ENCODE results near the gene CNST. TPM values are rescaled to one million over a fixed set of nuclear protein-coding genes. Genes with fewer than 3 reads are reported as not detected.

The CNST gene
- total and polyA plus RNA-seq, 5 donors from 2014 or later = 54.4 to 115 (median 66.6) TPM

DNA sequence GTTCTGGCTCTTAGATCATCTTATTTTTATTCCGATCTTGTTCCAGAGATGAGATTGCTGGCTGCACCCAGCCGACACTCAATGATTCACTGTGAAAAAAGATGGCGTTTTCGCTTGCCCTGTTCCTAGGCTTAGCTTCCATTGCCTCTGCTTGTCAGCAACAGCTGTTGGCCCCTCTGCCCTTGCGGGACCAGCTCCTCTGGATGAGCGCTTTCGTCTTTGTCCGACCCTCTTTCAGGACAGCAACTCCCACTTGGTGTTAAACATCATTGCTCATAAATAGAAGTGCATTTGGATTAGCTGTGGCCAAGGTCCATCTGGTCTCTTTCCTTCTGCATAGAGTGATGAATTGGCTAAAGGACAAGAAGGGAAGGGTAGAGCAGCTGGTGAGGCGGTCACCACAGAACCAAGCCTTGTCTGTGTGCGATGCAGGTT is 114.5 kb downstream of the CNST start:
- H3K9me3 ChIP-seq (ENCODE audit: control insufficient read depth in 2 of 2, low read length in 2 of 2) = no peaks in the 10 kb centered on the region
- no peak overlapping the region for H3K4me3 ChIP-seq (ENCODE audit: low read depth, low read length)
- no peak overlapping the region for H3K27ac Mint-ChIP-seq

DNA sequence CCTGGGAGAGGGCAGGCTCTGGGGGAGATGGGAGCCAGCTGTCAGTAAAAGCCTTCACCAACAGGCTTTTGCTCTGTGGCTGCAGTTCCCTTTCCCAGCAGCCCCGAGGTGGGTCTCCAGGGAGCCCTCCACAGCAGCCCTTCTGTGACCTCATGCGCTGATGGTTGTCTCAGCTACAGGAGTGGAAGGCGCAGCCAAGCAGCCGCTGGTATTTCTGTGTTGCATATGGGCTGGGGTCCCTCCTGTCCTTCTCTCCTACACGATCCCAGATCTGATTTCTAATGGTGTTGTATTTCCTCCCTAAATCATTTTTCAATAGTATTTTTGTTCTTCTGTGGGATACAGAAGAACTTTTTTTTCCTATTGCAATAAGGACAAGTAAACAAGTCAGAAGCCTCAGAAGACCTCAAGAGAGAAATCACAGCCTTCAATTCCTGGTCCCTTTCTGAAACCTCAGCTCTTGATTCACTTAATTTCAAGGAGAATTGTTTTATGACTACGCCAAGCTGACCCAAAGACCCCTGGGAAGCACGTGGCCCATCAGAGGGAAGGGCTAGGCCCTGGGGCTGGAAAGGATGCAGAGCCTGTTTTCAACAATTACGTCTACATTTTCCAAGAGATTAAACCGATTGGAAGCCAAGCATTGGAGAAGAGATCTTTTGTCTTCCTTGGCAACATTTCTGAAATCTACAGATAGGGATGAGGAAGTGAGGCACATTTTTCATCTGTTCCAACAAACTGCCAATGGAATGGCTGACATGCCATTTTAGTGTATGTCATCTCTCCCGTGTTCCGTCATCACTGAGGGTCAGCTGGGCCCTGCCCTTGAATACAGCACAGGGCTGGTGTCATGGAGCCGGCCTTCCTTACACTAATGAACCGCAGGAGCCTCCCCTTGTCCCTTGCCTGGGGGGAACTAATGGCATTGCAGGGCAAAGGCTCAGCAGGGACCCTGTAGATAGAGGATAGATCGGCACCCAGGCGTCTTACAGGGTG is 115.9 kb downstream of the CNST start:
- no peaks in the 10 kb centered on the region for H3K36me3 ChIP-seq (ENCODE audit: control insufficient read depth, insufficient read depth, low read length)
- no peak overlapping the region for H3K4me3 Mint-ChIP-seq
- H3K36me3 Mint-ChIP-seq = peaks cover 15% of the 10 kb centered on the region
- no peaks in the 10 kb centered on the region for H3K4me1 ChIP-seq (ENCODE audit: control insufficient read depth, insufficient read depth, low read length, poor library complexity, severe bottlenecking)
- no peak overlapping the region for H3K4me3 ChIP-seq (ENCODE audit: low read depth, low read length)
- H3K27me3 Mint-ChIP-seq = no peaks in the 10 kb centered on the region
- H3K27me3 ChIP-seq (ENCODE audit: control insufficient read depth, insufficient read depth, low read length) = no peaks in the 10 kb centered on the region
- no peak overlapping the region for H3K27ac ChIP-seq (ENCODE audit: insufficient read depth, low read length, poor library complexity, severe bottlenecking)
- peaks cover 0 to 2% (median 0%) of the 10 kb centered on the region in 7 donors for H3K9me3 Mint-ChIP-seq
- H3K4me1 Mint-ChIP-seq = no peaks in the 10 kb centered on the region
- no peak overlapping the region for H3K27ac Mint-ChIP-seq
- no peak for ATAC-seq (ENCODE audit: low read depth in 2 of 2)
- no peak for DNase-seq
- H3K9me3 ChIP-seq (ENCODE audit: control insufficient read depth in 2 of 2, low read length in 2 of 2) = no peaks in the 10 kb centered on the region

More for the DNA sequence above, 114.5 kb downstream of the CNST start:
- DNase-seq (no peak), ATAC-seq (ENCODE audit: low read depth in 2 of 2) (no peak)
- H3K4me1 Mint-ChIP-seq = no peaks in the 10 kb centered on the region
- Histone ChIP-seq H3K27ac (ENCODE audit: insufficient read depth, low read length, poor library complexity, severe bottlenecking) (no peak overlapping the region), H3K36me3 (ENCODE audit: control insufficient read depth, insufficient read depth, low read length) (no peaks in the 10 kb centered on the region), H3K27me3 (ENCODE audit: control insufficient read depth, insufficient read depth, low read length) (no peaks in the 10 kb centered on the region), H3K4me1 (ENCODE audit: control insufficient read depth, insufficient read depth, low read length, poor library complexity, severe bottlenecking) (no peaks in the 10 kb centered on the region)
- no peaks in the 10 kb centered on the region for H3K27me3 Mint-ChIP-seq
- peaks cover 0 to 2% (median 0%) of the 10 kb centered on the region in 7 donors for H3K9me3 Mint-ChIP-seq
- H3K36me3 Mint-ChIP-seq = peaks cover 15% of the 10 kb centered on the region
- H3K4me3 Mint-ChIP-seq = no peak overlapping the region

DNA sequence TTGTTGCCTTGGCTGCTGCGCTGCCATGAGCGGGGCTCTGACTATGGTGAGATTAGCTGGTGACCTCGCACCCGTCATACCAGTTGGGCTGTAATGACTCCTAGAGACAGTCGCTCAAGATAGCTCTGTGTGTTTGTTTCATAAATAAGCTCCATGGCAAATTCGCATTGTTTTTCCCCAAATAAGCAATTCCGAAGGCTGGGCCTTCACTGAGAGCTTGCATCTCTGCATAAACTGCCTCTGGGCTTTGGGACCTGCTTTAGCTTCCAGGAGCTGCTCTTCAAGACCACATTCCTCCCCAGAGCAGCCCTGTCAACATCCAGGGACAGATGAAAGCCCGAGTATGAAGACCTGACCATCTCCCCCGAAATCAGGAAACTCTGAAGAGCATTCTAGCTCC is 117.3 kb downstream of the CNST start:
- Mint-ChIP-seq H3K4me3 (no peak overlapping the region), H3K9me3 (peaks cover 0 to 2% (median 0%) of the 10 kb centered on the region in 7 donors), H3K4me1 (no peaks in the 10 kb centered on the region), H3K27ac (no peak overlapping the region), H3K27me3 (no peaks in the 10 kb centered on the region), H3K36me3 (peaks cover 15% of the 10 kb centered on the region)
- Histone ChIP-seq H3K27me3 (ENCODE audit: control insufficient read depth, insufficient read depth, low read length) (no peaks in the 10 kb centered on the region), H3K36me3 (ENCODE audit: control insufficient read depth, insufficient read depth, low read length) (no peaks in the 10 kb centered on the region), H3K27ac (ENCODE audit: insufficient read depth, low read length, poor library complexity, severe bottlenecking) (no peak overlapping the region), H3K9me3 (ENCODE audit: control insufficient read depth in 2 of 2, low read length in 2 of 2) (no peaks in the 10 kb centered on the region), H3K4me1 (ENCODE audit: control insufficient read depth, insufficient read depth, low read length, poor library complexity, severe bottlenecking) (no peaks in the 10 kb centered on the region), H3K4me3 (ENCODE audit: low read depth, low read length) (no peak overlapping the region)
- ATAC-seq (ENCODE audit: low read depth in 2 of 2) (no peak), DNase-seq (no peak)

DNA sequence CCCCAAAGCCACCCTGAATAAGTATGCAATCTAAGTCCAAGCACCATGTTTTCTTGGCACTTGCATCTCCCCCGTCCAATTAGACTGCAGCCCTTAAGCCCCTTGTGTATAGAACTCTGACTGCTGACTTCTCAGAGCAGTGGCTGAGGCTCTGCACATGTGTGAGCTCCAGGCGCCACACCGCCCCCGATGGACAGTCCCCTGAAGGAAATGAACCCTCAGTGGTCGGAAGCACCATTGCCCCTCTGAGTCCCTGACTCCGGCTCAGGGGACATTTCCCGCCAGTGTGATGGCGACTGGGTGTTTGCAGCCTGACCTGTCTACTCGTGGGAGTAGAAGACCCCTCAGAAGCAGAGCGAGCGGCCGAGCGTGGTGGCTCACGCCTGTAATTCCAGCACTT is 120.7 kb downstream of the CNST start:
- peak overlapping the region in 1 of 4 donors; percentile 18 for H3K4me3 Mint-ChIP-seq

DNA sequence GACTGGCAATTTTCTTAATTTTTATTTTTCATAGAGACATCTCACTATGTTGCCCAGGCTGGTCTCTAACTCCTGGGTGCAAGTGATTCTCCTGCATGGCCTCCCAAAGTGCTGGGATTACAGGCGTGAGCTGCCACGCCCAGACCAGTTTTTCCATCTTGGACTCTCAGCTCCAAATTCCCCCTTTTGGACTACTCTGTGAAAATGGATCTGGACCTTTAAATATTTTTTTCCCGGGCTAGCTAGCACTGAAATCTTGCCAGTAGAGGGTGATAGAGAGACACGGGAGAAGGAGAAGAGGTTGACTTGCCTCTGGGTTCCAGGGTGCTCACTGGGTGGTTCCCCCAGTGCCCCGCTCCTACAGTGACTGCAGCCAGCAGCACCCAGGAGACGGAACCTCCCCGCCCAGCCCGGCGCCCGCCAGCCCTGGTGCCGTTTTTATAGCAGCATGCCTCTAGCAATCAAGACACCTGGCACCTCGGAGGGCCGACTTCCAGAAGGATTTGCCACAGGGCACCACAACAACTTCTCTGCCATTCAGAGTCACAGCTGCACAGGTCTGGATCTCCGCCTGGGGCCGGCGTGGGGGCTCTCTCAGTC is 123.3 kb downstream of the CNST start:
- Histone ChIP-seq H3K9me3 (ENCODE audit: control insufficient read depth in 2 of 2, low read length in 2 of 2) (no peaks in the 10 kb centered on the region), H3K4me3 (ENCODE audit: low read depth, low read length) (no peak overlapping the region), H3K27ac (ENCODE audit: insufficient read depth, low read length, poor library complexity, severe bottlenecking) (no peak overlapping the region), H3K4me1 (ENCODE audit: control insufficient read depth, insufficient read depth, low read length, poor library complexity, severe bottlenecking) (peaks cover 4% of the 10 kb centered on the region), H3K27me3 (ENCODE audit: control insufficient read depth, insufficient read depth, low read length) (no peaks in the 10 kb centered on the region), H3K36me3 (ENCODE audit: control insufficient read depth, insufficient read depth, low read length) (no peaks in the 10 kb centered on the region)
- Mint-ChIP-seq H3K36me3 (peaks cover 5% of the 10 kb centered on the region), H3K27me3 (no peaks in the 10 kb centered on the region), H3K9me3 (peaks cover 0 to 6% (median 1%) of the 10 kb centered on the region in 7 donors), H3K4me1 (peaks cover 2 to 8% (median 5%) of the 10 kb centered on the region in 4 donors), H3K4me3 (no peak overlapping the region), H3K27ac (no peak overlapping the region)
- DNase-seq (peak; percentile 6 to 70 (median 35)), ATAC-seq (ENCODE audit: low read depth in 2 of 2) (peak; percentile 42 to 70)

More for the DNA sequence above, 120.7 kb downstream of the CNST start:
- no peak for ATAC-seq (ENCODE audit: low read depth in 2 of 2)
- Mint-ChIP-seq H3K36me3 (peaks cover 15% of the 10 kb centered on the region), H3K4me1 (peaks cover 2 to 6% (median 5%) of the 10 kb centered on the region in 4 donors), H3K27me3 (no peaks in the 10 kb centered on the region), H3K27ac (no peak overlapping the region), H3K9me3 (no peaks in the 10 kb centered on the region)
- Histone ChIP-seq H3K9me3 (ENCODE audit: control insufficient read depth in 2 of 2, low read length in 2 of 2) (no peaks in the 10 kb centered on the region), H3K4me3 (ENCODE audit: low read depth, low read length) (no peak overlapping the region), H3K27me3 (ENCODE audit: control insufficient read depth, insufficient read depth, low read length) (no peaks in the 10 kb centered on the region), H3K4me1 (ENCODE audit: control insufficient read depth, insufficient read depth, low read length, poor library complexity, severe bottlenecking) (peaks cover 4% of the 10 kb centered on the region), H3K27ac (ENCODE audit: insufficient read depth, low read length, poor library complexity, severe bottlenecking) (no peak overlapping the region), H3K36me3 (ENCODE audit: control insufficient read depth, insufficient read depth, low read length) (no peaks in the 10 kb centered on the region)
- no peak for DNase-seq

DNA sequence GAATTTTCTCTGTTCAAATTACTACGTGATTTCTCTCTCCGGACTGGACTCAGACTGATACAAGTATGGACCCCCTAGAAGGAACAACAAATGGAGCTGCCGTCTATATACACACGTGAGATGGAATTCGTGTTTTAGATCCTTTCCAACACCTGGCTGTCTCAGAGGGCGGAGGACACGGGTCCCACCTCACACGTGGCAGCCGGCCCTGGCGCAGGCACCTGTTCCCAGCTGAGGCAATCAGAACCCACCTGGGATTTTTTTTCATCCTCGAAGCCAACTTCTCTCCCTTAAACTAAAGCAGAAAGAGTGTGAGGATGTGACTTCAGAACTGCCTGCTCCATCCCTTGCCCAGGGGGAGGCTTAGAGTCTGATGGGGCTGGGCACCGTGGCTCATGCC is 123.8 kb downstream of the CNST start:
- Mint-ChIP-seq H3K27me3 (no peaks in the 10 kb centered on the region), H3K4me1 (peaks cover 2 to 11% (median 5%) of the 10 kb centered on the region in 4 donors), H3K27ac (no peak overlapping the region), H3K4me3 (no peak overlapping the region), H3K9me3 (peaks cover 0 to 6% (median 1%) of the 10 kb centered on the region in 7 donors), H3K36me3 (no peaks in the 10 kb centered on the region)
- no peak overlapping the region for H3K4me3 ChIP-seq (ENCODE audit: low read depth, low read length)
- no peaks in the 10 kb centered on the region for H3K27me3 ChIP-seq (ENCODE audit: control insufficient read depth, insufficient read depth, low read length)
- H3K9me3 ChIP-seq (ENCODE audit: control insufficient read depth in 2 of 2, low read length in 2 of 2) = no peaks in the 10 kb centered on the region
- DNase-seq (no peak), ATAC-seq (ENCODE audit: low read depth in 2 of 2) (no peak)
- H3K27ac ChIP-seq (ENCODE audit: insufficient read depth, low read length, poor library complexity, severe bottlenecking) = no peak overlapping the region
- no peaks in the 10 kb centered on the region for H3K36me3 ChIP-seq (ENCODE audit: control insufficient read depth, insufficient read depth, low read length)
- peaks cover 4% of the 10 kb centered on the region for H3K4me1 ChIP-seq (ENCODE audit: control insufficient read depth, insufficient read depth, low read length, poor library complexity, severe bottlenecking)

DNA sequence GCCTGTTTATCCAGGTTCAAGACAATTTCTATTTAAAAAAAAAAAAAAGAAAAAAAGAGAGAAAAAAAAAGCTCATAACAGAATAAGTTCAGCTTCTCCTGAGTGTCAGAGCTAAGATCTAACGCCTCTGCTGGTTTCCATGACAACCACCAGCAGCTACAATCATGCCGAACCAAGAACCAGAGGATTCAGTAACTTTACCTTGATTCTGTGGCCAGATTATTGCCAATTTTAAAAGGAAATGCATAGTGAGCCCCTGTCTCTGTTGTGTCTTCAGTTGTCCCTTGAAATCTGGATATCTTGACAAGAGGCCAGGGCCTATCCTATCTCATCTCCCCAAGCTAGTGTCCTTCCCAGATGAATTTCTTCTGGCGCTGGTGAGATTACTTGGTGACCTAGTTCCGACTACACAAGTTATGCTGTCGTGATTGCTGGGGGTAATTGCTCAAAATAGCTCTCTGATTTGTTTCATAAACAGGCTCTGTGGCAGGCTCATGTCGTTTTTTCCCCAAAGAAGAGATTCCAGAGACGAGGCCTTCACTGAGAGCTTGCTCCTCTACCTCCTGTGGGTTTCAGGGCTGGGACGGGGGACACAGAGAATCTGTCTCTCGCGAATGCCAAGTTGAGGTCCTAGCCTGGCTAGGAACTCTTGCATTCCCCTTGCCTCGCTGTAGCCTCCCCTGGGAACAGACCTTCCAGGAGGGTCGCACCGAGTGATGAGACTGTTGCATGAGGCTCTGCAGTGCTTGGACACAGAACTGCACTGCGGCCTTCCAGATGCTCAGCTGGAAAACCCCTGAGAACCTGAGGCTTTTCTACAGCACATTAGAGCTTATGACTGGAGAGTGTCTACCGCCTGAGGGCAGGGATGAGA is 125.6 kb downstream of the CNST start:
- H3K4me3 ChIP-seq (ENCODE audit: low read depth, low read length) = no peak overlapping the region
- Mint-ChIP-seq H3K4me3 (no peak overlapping the region), H3K4me1 (peaks cover 2 to 11% (median 5%) of the 10 kb centered on the region in 4 donors), H3K27me3 (no peaks in the 10 kb centered on the region), H3K36me3 (no peaks in the 10 kb centered on the region), H3K9me3 (peaks cover 0 to 6% (median 1%) of the 10 kb centered on the region in 7 donors), H3K27ac (no peak overlapping the region)
- H3K36me3 ChIP-seq (ENCODE audit: control insufficient read depth, insufficient read depth, low read length) = no peaks in the 10 kb centered on the region
- H3K27me3 ChIP-seq (ENCODE audit: control insufficient read depth, insufficient read depth, low read length) = no peaks in the 10 kb centered on the region
- H3K27ac ChIP-seq (ENCODE audit: insufficient read depth, low read length, poor library complexity, severe bottlenecking) = no peak overlapping the region
- ATAC-seq (ENCODE audit: low read depth in 2 of 2) (no peak), DNase-seq (no peak)
- peaks cover 4% of the 10 kb centered on the region for H3K4me1 ChIP-seq (ENCODE audit: control insufficient read depth, insufficient read depth, low read length, poor library complexity, severe bottlenecking)
- H3K9me3 ChIP-seq (ENCODE audit: control insufficient read depth in 2 of 2, low read length in 2 of 2) = no peaks in the 10 kb centered on the region

All from CD4-positive, CD25-positive, alpha-beta regulatory T cell (primary cell).